Measurements from ENCODE around the gene SFMBT2.
"Not testable (repeated sequence)": the region's sequence is repeated elsewhere in the genome, so short reads cannot be mapped to it uniquely, and the experiment has no call there.

SFMBT2 gene

GRCh38 chr10:7258948-7259523 lies 151.8 kb downstream of the SFMBT2 start:
- peak; percentile 62 for DNase-seq

- no peak for DNase-seq
Observed at GRCh38 chr10:7255517-7255916, 155.3 kb downstream of the SFMBT2 start.

GRCh38 chr10:7251696-7252465 lies 159.0 kb downstream of the SFMBT2 start:
- DNase-seq: no peak

GRCh38 chr10:7250236-7250635 lies 160.6 kb downstream of the SFMBT2 start:
- no peak for DNase-seq

- no peak for DNase-seq
Observed at GRCh38 chr10:7248585-7249164, 162.2 kb downstream of the SFMBT2 start.

- DNase-seq: no peak
Observed at GRCh38 chr10:7248148-7248547, 162.7 kb downstream of the SFMBT2 start.

GRCh38 chr10:7245505-7245904 lies 165.3 kb downstream of the SFMBT2 start:
- DNase-seq: no peak

- DNase-seq: no peak
Observed at GRCh38 chr10:7243873-7244272, 167.0 kb downstream of the SFMBT2 start.

GRCh38 chr10:7243139-7243538 lies 167.7 kb downstream of the SFMBT2 start:
- DNase-seq: no peak

GRCh38 chr10:7239312-7239985 lies 171.4 kb downstream of the SFMBT2 start:
- no peak for DNase-seq

GRCh38 chr10:7235376-7235775 lies 175.5 kb downstream of the SFMBT2 start:
- DNase-seq: no peak

- no peak for DNase-seq
Observed at GRCh38 chr10:7234109-7234508, 176.7 kb downstream of the SFMBT2 start.

GRCh38 chr10:7233259-7233991 lies 177.4 kb downstream of the SFMBT2 start:
- no peak for DNase-seq

- no peak for DNase-seq
Observed at GRCh38 chr10:7231509-7232414, 179.1 kb downstream of the SFMBT2 start.

- DNase-seq: no peak
Observed at GRCh38 chr10:7230951-7231350, 179.9 kb downstream of the SFMBT2 start.

- DNase-seq: no peak
Observed at GRCh38 chr10:7230036-7230435, 180.8 kb downstream of the SFMBT2 start.

GRCh38 chr10:7225133-7225532 lies 185.7 kb downstream of the SFMBT2 start:
- no peak for DNase-seq

GRCh38 chr10:7218968-7219367 lies 191.9 kb downstream of the SFMBT2 start:
- DNase-seq: no peak

- not testable (repeated sequence) for DNase-seq
Observed at GRCh38 chr10:7212696-7213095, 198.1 kb downstream of the SFMBT2 start.

GRCh38 chr10:7211857-7212577 lies 198.8 kb downstream of the SFMBT2 start:
- DNase-seq: no peak

GRCh38 chr10:7210516-7210915 lies 200.3 kb downstream of the SFMBT2 start:
- DNase-seq: no peak

All from activated naive CD4-positive, alpha-beta T cell treated with Interleukin-2 at 50 U/mL for 16 hours (primary cell).